ENCODE data around the gene MPND. TPM values are rescaled to one million over a fixed set of nuclear protein-coding genes. Genes with fewer than 3 reads are reported as not detected.

Gene MPND
- polyA plus RNA-seq, 1 donor = 16.5 TPM

DNA sequence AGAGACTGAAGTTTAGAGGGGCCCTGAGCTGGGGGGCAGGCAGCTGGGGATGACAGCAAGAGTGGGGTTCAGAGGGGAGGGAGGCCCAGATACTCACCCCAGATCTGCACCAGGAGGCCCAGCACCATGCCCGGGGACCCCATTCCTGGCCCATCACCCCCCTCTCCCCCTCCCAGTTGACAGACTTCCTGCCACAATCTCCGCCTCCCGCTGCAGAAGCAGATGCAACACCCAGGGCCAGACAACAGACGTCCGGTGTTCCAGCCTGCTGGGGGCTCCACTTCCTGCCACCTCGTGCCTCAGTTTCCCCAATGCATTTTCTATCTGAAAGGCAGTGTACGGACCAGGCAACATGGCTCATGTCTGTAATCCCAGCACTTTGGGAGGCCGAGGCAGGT lies 41.1 kb upstream of the MPND start, which contains the start of gene TMIGD2:
Gene TMIGD2 (minus strand): TSS at position 147 of the 398 bp plus-strand sequence. CDS start 4 bp downstream, at position 143.
- WGBS (ENCODE audit: insufficient coverage, low lambda C conversion rate) = no CpG with 5 or more reads among the region's 8 CpGs
- DNase-seq = no peak
- H3K36me3 ChIP-seq (ENCODE audit: control insufficient read depth, insufficient read depth, low read length) = no peaks in the 10 kb centered on the region
- H3K4me1 ChIP-seq (ENCODE audit: control insufficient read depth, insufficient read depth, low read length) = peaks cover 3% of the 10 kb centered on the region
- no peak within 1 kb of the TSS for H3K27ac ChIP-seq (ENCODE audit: low read length)
- no peak within 1 kb of the TSS for H3K4me3 ChIP-seq (ENCODE audit: low read length)
- no peaks in the 10 kb centered on the region for H3K27me3 ChIP-seq (ENCODE audit: control insufficient read depth, insufficient read depth, low read length)
- no peaks in the 10 kb centered on the region for H3K9me3 ChIP-seq (ENCODE audit: control insufficient read depth, low read depth, low read length)

DNA sequence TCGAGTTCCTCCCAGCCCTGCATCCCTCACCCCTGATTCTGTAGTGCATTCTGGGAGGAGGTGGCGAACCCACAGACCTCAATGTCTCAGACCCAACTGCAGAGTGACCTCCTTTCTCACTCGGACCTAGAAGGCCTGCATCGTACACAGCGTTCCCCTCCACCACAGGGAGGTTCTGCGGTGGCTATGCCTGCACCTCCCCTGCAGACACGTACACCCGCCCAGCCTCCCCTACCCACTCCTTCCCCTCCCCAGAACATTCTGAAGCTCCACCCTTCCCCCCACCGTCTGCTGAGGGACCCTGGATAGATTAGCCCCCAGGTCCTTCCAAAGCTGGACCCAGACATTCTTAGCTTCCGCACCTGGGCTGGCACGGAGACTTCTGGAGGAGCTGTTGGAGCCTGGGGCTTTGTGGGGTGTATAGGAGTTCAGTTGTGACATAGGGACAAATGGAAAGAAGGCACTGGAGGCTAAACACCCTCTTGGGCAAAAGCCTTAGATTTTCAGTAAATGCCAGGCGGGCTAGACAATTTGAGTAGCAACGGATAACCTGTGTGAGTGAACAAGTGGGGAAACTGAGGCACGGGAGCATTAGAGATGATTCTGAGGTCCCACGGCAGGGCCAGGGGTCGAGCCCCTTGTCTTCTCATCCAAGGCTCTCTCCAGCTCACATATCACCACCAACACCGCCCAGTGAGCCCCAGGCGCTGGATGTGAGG lies 39.4 kb upstream of the MPND start:
- Histone ChIP-seq H3K36me3 (ENCODE audit: control insufficient read depth, insufficient read depth, low read length) (no peaks in the 10 kb centered on the region), H3K4me3 (ENCODE audit: low read length) (no peak overlapping the region), H3K27ac (ENCODE audit: low read length) (no peak overlapping the region), H3K27me3 (ENCODE audit: control insufficient read depth, insufficient read depth, low read length) (no peaks in the 10 kb centered on the region), H3K4me1 (ENCODE audit: control insufficient read depth, insufficient read depth, low read length) (peaks cover 3% of the 10 kb centered on the region), H3K9me3 (ENCODE audit: control insufficient read depth, low read depth, low read length) (no peaks in the 10 kb centered on the region)
- DNase-seq = no peak
- no CpG with 5 or more reads among the region's 18 CpGs for WGBS (ENCODE audit: insufficient coverage, low lambda C conversion rate)

DNA sequence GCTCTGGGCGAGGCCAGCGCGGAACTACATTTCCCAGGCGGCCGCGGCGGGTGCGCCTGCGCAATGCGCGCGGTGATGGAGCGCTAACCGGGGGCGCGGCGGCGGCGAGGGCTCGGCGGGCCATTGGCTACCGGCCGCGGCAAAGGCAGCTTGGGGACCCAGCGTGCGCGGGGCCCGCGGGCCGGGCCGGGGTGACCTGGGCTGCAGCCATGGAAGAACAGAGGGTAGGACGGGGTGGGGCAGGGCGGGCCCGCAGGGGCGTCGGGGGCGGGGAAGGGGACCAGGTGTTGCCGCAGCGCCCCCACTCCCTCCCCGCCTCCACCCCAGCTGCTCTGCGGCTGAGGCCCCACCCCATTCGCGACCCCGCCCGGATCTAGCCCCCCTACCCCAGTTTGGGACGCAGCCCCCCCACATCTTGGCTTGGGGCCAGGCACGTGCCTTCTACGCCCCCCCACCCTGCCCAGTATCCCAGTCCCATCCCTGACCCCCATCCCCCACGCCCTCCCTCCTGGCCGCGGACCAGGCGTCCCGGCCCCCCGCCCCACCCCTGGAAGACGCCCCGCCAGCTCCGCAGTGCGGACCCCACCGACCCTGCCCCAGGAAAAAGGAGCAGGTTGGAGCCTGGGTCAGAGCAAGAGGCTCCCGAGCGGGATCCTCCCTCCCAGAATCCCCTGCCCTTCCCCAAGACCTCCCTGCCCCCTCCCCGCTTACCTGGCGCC lies 38.7 kb upstream of the MPND start, which contains the start of gene FSD1:
Gene FSD1 (plus strand): TSS at position 61 of the 719 bp plus-strand sequence. CDS start 149 bp downstream, at position 210.
- no peak within 1 kb of the TSS for H3K4me3 ChIP-seq (ENCODE audit: low read length)
- H3K27ac ChIP-seq (ENCODE audit: low read length) = no peak within 1 kb of the TSS
- no peak for DNase-seq
- no CpG with 5 or more reads among the region's 63 CpGs for WGBS (ENCODE audit: insufficient coverage, low lambda C conversion rate)
- H3K4me1 ChIP-seq (ENCODE audit: control insufficient read depth, insufficient read depth, low read length) = peaks cover 3% of the 10 kb centered on the region
- no peaks in the 10 kb centered on the region for H3K9me3 ChIP-seq (ENCODE audit: control insufficient read depth, low read depth, low read length)
- no peaks in the 10 kb centered on the region for H3K36me3 ChIP-seq (ENCODE audit: control insufficient read depth, insufficient read depth, low read length)
- no peaks in the 10 kb centered on the region for H3K27me3 ChIP-seq (ENCODE audit: control insufficient read depth, insufficient read depth, low read length)

DNA sequence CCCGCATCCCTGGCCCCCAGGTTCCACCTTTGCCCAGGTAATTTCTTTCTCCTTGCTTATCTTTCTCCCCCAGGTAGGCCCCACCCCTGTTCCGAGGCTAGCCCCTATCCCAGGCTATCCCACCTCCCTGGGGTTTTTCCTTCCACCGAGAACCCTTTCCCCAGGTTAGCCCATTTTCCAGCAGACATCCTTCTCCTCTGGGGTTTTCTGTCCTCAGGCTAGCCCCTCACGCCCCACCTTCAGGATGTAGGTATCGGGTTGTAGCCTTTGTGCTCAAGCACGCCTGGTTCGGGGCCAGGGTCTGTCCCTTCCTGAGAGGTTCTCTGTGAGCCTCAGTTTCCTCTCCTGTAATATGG lies 38.1 kb upstream of the MPND start:
- H3K4me3 ChIP-seq (ENCODE audit: low read length) = no peak overlapping the region
- DNase-seq = no peak
- peaks cover under 1% of the 10 kb centered on the region for H3K9me3 ChIP-seq (ENCODE audit: control insufficient read depth, low read depth, low read length)
- no peaks in the 10 kb centered on the region for H3K27me3 ChIP-seq (ENCODE audit: control insufficient read depth, insufficient read depth, low read length)
- no CpG with 5 or more reads among the region's 7 CpGs for WGBS (ENCODE audit: insufficient coverage, low lambda C conversion rate)
- H3K4me1 ChIP-seq (ENCODE audit: control insufficient read depth, insufficient read depth, low read length) = peaks cover 3% of the 10 kb centered on the region
- no peaks in the 10 kb centered on the region for H3K36me3 ChIP-seq (ENCODE audit: control insufficient read depth, insufficient read depth, low read length)
- no peak overlapping the region for H3K27ac ChIP-seq (ENCODE audit: low read length)

DNA sequence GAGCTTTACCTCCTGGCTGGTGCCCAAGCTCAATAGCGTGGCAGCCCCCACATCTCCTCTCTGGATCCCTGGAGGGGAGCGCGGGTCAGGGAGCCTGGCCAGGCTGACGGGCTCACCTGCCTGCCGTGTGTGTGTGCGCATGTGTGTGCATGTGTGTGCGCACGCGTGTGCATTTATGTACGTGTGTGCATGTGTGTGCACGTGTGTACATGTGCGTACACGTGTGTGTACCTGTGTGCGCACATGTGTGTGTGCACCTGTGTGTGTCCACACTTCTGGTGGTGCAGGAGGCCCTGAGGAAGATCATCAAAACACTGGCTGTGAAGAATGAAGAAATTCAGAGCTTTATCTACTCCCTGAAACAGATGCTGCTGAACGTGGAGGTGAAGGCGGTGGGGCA lies 37.7 kb upstream of the MPND start:
- DNase-seq = no peak
- Histone ChIP-seq H3K27ac (ENCODE audit: low read length) (no peak overlapping the region), H3K9me3 (ENCODE audit: control insufficient read depth, low read depth, low read length) (peaks cover 3% of the 10 kb centered on the region), H3K36me3 (ENCODE audit: control insufficient read depth, insufficient read depth, low read length) (no peaks in the 10 kb centered on the region), H3K4me1 (ENCODE audit: control insufficient read depth, insufficient read depth, low read length) (peaks cover 3% of the 10 kb centered on the region), H3K27me3 (ENCODE audit: control insufficient read depth, insufficient read depth, low read length) (no peaks in the 10 kb centered on the region), H3K4me3 (ENCODE audit: low read length) (no peak overlapping the region)
- WGBS (ENCODE audit: insufficient coverage, low lambda C conversion rate) = no CpG with 5 or more reads among the region's 16 CpGs

DNA sequence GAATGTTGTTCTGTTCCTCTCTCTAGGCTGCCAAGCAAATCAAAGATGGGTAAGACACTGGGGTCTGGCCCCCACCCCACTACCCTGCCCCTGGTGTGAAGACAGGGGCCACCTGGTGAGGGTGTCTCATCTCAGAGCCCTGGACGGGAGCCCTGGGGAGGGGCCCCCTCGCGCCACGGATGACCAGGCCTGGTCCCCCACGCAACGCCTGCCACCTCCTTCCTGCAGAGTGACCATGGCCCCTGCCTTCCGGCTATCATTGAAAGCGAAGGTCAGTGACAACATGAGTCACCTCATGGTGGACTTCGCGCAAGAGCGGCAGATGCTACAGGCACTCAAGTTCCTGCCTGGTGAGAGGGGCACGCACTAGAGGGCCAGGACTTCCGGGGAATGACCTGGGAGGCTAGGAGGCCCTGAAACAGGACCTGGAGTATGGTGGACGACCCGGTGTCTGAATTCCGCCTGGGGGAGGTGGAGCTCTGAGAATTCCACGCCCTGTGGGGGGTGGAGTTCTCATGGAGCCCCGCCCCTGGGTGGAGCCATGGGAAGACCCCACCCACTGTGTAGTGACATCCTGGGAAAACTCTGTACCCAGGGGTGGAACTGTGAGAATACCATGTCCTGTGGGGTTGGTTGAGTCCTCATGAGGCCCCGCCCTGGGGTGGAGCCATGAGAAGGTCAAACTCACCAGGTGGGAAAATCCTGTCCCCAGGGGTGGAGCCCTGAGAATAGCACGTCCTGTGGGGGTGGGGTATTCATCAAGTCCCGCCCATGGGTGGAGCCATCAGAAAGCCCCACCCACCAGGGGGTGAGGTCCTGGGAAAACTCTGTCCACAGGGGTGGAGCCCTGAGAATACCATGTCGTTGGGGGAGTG lies 32.9 kb upstream of the MPND start:
- Histone ChIP-seq H3K36me3 (ENCODE audit: control insufficient read depth, insufficient read depth, low read length) (no peaks in the 10 kb centered on the region), H3K4me3 (ENCODE audit: low read length) (no peak overlapping the region), H3K27me3 (ENCODE audit: control insufficient read depth, insufficient read depth, low read length) (no peaks in the 10 kb centered on the region), H3K4me1 (ENCODE audit: control insufficient read depth, insufficient read depth, low read length) (no peaks in the 10 kb centered on the region), H3K9me3 (ENCODE audit: control insufficient read depth, low read depth, low read length) (peaks cover 3% of the 10 kb centered on the region), H3K27ac (ENCODE audit: low read length) (no peak overlapping the region)
- DNase-seq = no peak
- WGBS (ENCODE audit: insufficient coverage, low lambda C conversion rate) = no CpG with 5 or more reads among the region's 22 CpGs

DNA sequence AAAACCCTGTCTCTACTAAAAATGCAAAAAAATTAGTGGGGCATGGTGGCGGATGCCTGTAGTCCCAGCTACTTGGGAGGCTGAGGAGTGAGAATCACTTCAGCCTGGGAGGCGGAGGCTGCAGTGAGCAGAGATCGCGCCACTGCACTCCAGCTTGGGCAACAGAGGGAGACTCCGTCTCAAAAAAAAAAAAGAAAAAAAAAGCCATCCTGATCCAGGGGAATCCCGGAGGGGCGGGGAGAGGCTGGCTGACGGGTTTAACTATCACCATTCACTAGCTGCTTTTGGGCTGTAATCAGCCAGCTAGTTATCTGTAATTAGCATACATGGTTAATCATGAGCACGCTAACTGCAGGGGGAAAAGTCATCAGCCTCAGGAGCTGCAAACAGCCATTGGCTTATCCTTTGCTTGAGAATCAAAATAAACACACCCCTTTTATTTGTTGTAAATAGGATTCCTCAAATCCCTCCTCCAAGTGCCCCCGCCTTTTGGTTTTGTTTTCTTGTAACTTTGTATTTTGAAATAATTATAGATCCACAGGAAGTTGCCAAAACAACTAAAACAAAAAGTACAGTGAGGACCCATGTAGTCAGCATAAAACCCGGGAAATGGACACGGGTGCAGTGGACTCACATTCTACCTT lies 29.4 kb upstream of the MPND start:
- Histone ChIP-seq H3K4me1 (ENCODE audit: control insufficient read depth, insufficient read depth, low read length) (no peaks in the 10 kb centered on the region), H3K4me3 (ENCODE audit: low read length) (no peak overlapping the region), H3K9me3 (ENCODE audit: control insufficient read depth, low read depth, low read length) (peaks cover 3% of the 10 kb centered on the region), H3K27me3 (ENCODE audit: control insufficient read depth, insufficient read depth, low read length) (no peaks in the 10 kb centered on the region), H3K27ac (ENCODE audit: low read length) (no peak overlapping the region), H3K36me3 (ENCODE audit: control insufficient read depth, insufficient read depth, low read length) (no peaks in the 10 kb centered on the region)
- 33% methylated on average over 2 of the region's 12 CpGs for WGBS (ENCODE audit: insufficient coverage, low lambda C conversion rate)
- DNase-seq = no peak

DNA sequence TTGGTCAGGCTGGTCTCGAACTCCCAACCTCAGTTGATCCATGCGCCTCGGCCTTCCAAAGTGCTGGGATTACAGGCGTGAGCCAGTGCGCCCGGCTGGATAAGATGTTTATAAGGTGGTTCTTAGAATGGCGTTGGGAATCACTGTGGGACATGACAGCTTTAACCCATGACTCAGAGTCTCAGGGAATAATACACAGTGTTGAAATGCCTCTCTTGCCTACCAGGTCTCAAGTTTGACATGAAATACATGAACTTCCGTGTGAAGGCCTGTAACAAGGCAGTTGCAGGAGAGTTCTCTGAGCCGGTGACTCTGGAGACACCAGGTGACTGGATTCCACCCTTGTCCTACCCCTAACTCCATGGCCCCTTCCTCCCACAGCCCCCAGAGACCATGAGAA lies 26.4 kb upstream of the MPND start:
- Histone ChIP-seq H3K9me3 (ENCODE audit: control insufficient read depth, low read depth, low read length) (peaks cover 5% of the 10 kb centered on the region), H3K27ac (ENCODE audit: low read length) (no peak overlapping the region), H3K4me3 (ENCODE audit: low read length) (no peak overlapping the region), H3K4me1 (ENCODE audit: control insufficient read depth, insufficient read depth, low read length) (no peaks in the 10 kb centered on the region), H3K27me3 (ENCODE audit: control insufficient read depth, insufficient read depth, low read length) (no peaks in the 10 kb centered on the region), H3K36me3 (ENCODE audit: control insufficient read depth, insufficient read depth, low read length) (no peaks in the 10 kb centered on the region)
- no peak for DNase-seq
- WGBS (ENCODE audit: insufficient coverage, low lambda C conversion rate) = no CpG with 5 or more reads among the region's 9 CpGs

DNA sequence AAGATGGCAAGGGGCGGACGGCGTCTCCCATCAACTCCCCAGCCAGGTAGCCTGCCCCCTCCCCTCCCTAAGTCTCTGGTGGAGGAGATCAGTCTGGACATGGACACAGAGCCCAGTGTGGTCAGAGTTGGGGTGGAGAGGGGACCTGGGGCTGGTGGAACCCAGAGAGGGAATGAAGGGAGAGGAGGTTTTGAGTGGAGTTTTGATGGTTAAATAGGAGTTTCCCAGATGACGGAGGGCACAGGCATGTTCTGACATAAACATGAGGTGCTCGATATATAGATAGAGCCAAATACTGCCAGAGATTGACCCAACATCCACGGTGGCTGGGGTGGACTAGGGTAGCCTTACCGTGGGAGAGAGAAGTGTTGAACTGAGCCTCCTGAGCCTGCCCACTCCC lies 24.9 kb upstream of the MPND start:
- H3K4me1 ChIP-seq (ENCODE audit: control insufficient read depth, insufficient read depth, low read length) = no peaks in the 10 kb centered on the region
- H3K4me3 ChIP-seq (ENCODE audit: low read length) = no peak overlapping the region
- DNase-seq = no peak
- H3K36me3 ChIP-seq (ENCODE audit: control insufficient read depth, insufficient read depth, low read length) = no peaks in the 10 kb centered on the region
- no peak overlapping the region for H3K27ac ChIP-seq (ENCODE audit: low read length)
- no CpG with 5 or more reads among the region's 7 CpGs for WGBS (ENCODE audit: insufficient coverage, low lambda C conversion rate)
- peaks cover 8% of the 10 kb centered on the region for H3K9me3 ChIP-seq (ENCODE audit: control insufficient read depth, low read depth, low read length)
- H3K27me3 ChIP-seq (ENCODE audit: control insufficient read depth, insufficient read depth, low read length) = no peaks in the 10 kb centered on the region
